ENCODE data around the gene LMOD2. TPM values are rescaled to one million over a fixed set of nuclear protein-coding genes. Genes with fewer than 3 reads are reported as not detected.

The LMOD2 gene
- total and polyA plus RNA-seq, 2 donors (not counting 3 experiments of a cell fraction or from before 2014, with no cell fraction given), result not detected

- intact Hi-C loops (cut with micrococcal nuclease), result no loop called here
- dilution Hi-C loops (cut with MboI; ENCODE audit: extremely low pct_ligation_motif_present, low sequenced_read_pairs), result no loop called here
- POLR2A ChIA-PET, result no interaction called here
Observed at GRCh38 chr7:123628829-123629228, 26.8 kb upstream of the LMOD2 start.

More at GRCh38 chr7:123628829-123629228, 26.8 kb upstream of the LMOD2 start:
- BruUV-seq (replicated peaks), result no TSS peak
- Histone ChIP-seq H3K36me3 (ENCODE audit: control insufficient read depth in 2 of 2, extremely low read depth in 1 of 2, insufficient read depth in 2 of 2, low read length in 2 of 2) (no peaks in the 10 kb centered on the region), H3K27ac (ENCODE audit: insufficient read depth, low read depth, low read length) (no peak overlapping the region), H2AFZ (ENCODE audit: low read depth, low read length) (no peak overlapping the region), H3K4me1 (ENCODE audit: control insufficient read depth, extremely low read depth, insufficient read depth, low read length) (peaks cover 11% of the 10 kb centered on the region), H3K4me2 (ENCODE audit: insufficient read depth, low read length) (no peak overlapping the region), H3K9ac (replicated peaks; ENCODE audit: extremely low read depth, insufficient read depth, low read length) (no peak overlapping the region), H3K27me3 (ENCODE audit: control insufficient read depth in 2 of 2, insufficient read depth in 2 of 2, low read length in 2 of 2) (no peaks in the 10 kb centered on the region), H4K20me1 (replicated peaks; ENCODE audit: control insufficient read depth, extremely low read depth, insufficient read depth, low read length) (no peaks in the 10 kb centered on the region), H3K9me1 (replicated peaks; ENCODE audit: control insufficient read depth, extremely low read depth, insufficient read depth, low read length) (no peaks in the 10 kb centered on the region), H3K4me3 (replicated peaks in 1 of 3; ENCODE audit: insufficient read depth in 1 of 3, low read depth in 1 of 3, low read length in 3 of 3) (no peak overlapping the region), H3K79me2 (ENCODE audit: control insufficient read depth, insufficient read depth, low read length) (no peaks in the 10 kb centered on the region), H3K9me3 (replicated peaks; ENCODE audit: control insufficient read depth, insufficient read depth, low read length) (no peaks in the 10 kb centered on the region)
- TF ChIP-seq POLR2AphosphoS5 (IDR thresholded peaks at IDR 0.05; ENCODE audit: insufficient read depth, low read depth, low read length) (no peak), FOS (IDR thresholded peaks at IDR 0.05; ENCODE audit: borderline replicate concordance, insufficient read depth, low read length) (no peak), MAX (IDR thresholded peaks at IDR 0.05; ENCODE audit: insufficient read depth, insufficient read length) (no peak), POLR2A (IDR thresholded peaks at IDR 0.05; ENCODE audit: low read depth, low read length) (no peak), JUN (IDR thresholded peaks at IDR 0.05; ENCODE audit: borderline replicate concordance, insufficient read depth, insufficient read length, low read depth) (no peak), CTCF (IDR thresholded peaks at IDR 0.05; ENCODE audit: extremely low read depth in 1 of 2, insufficient read depth in 1 of 2, low read depth in 1 of 2, low read length in 2 of 2) (no peak), EZH2 (IDR thresholded peaks at IDR 0.05; ENCODE audit: borderline replicate concordance, low read depth, low read length, severe bottlenecking) (no peak), MYC (IDR thresholded peaks at IDR 0.05; ENCODE audit: low read depth, low read length) (no peak), GATA2 (IDR thresholded peaks at IDR 0.05; ENCODE audit: insufficient read depth, insufficient read length, low read depth, low read length) (no peak)
- no peak for DNase-seq (ENCODE audit: low read depth, low spot score)
- CTCF ChIA-PET, result interaction anchor here (0.6 to 1.5 kb wide), 5 partner anchors 8 to 236 kb away, joined by 3 to 5 read pairs (median 3); no protein-coding TSS in a partner anchor
- FAIRE-seq, result no peak
